Left colon (tissue), 2 donors: ENCODE data around the gene MEIKIN. TPM values are rescaled to one million over a fixed set of nuclear protein-coding genes. Genes with fewer than 3 reads are reported as not detected.
A peak's percentile ranks its signal among the peaks of the same experiment; 100 is the strongest.

Experiments
- ATAC-seq: fragments of 200-7000 bp; cut with Tn5 transposase; one replicate; pipeline ENCODE4 v1.9.1; 2020; ENCODE audit warnings: mild to moderate bottlenecking, moderate library complexity
- DNase-seq, 2 donors: peaks; one replicate each; pipeline ENCODE4 v3.0.0-alpha.2; 2020
- intact Hi-C, 2 donors: fragments of 100-400 bp; cut with DNase I in 1 of 2; cut with micrococcal nuclease in 1 of 2; formaldehyde crosslinking; loops; one replicate each; pipeline versions ENCODE4 v1.11.2 to v1.14.0; 2022; cut with DNase I, micrococcal nuclease
- long read RNA-seq: library from polyadenylated mRNA; unstranded; transcript quantifications from one replicate; pipeline ENCODE4 v2.0.0, GENCODE V29; 2021
- total RNA-seq, 2 donors: library from RNA; stranded (reverse); fragmentation: NEBNext Ultra II Directional; extraction: Animal tissue kit (Norgen Biotek cat#: 25700); gene quantifications; one replicate each; pipeline ENCODE4 v1.2.1, GENCODE V29; 2021
- donor health status: DM: no; HTN: no; CAD: no.
- donor health status: DM: yes; HTN: yes; CAD: no.

Gene MEIKIN, protein sequence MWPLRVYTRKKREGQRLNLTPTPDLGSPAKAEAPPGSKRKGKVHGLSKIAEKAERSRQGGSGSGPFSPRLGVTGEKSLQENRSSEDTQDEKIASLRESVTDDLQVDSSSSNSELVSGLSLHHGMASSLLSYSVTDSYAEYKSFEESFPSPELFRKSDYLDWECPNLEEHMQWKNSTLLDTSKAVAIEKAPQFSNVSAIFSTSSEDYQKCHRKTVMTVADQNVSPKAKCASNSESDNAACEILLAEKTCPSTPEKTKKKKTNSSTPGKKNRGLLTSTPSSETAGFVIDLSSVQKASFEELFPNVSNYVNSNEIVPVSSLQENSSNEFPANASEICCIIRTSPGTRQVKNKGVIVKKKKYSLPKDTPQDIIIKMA
- not detected for total RNA-seq
- long read RNA-seq = 0 reads

DNA sequence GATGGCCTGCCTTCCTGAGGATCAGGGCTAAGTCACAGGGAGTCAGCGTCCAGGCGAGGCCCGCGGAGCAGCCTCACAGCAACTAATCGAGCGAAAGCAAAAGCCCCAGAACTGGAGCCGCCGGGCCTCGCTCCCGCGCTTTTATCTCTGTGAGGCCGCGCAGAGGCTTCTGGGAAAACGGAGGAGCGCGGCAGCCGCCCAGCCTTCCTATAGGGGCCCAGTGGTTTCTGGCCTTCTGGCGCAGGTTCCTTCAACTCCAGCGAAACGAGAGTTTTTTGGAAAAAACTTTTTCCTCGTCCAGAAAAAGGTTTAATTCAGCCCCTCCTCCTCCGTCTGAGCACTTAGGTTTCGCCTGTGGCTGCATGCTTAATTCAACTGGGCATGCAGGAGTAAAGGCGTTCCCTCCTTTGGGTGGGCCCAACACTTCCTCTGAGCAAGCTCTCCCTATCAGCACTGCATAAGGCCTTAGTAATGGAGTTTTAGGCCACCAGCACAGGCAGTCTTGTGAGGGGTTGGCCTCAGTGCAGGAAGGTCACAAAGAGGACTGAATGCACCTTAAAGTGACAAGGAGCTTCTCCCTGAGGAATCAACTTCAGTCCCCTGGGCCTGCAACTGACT, at the start of gene MEIKIN:
Gene MEIKIN (minus strand): TSS at position 113 of the 618 bp plus-strand sequence. CDS start 158 bp downstream, outside the sequence.
- DNase-seq (no peak), ATAC-seq (no peak)
- intact Hi-C loops = no loop called here

DNA sequence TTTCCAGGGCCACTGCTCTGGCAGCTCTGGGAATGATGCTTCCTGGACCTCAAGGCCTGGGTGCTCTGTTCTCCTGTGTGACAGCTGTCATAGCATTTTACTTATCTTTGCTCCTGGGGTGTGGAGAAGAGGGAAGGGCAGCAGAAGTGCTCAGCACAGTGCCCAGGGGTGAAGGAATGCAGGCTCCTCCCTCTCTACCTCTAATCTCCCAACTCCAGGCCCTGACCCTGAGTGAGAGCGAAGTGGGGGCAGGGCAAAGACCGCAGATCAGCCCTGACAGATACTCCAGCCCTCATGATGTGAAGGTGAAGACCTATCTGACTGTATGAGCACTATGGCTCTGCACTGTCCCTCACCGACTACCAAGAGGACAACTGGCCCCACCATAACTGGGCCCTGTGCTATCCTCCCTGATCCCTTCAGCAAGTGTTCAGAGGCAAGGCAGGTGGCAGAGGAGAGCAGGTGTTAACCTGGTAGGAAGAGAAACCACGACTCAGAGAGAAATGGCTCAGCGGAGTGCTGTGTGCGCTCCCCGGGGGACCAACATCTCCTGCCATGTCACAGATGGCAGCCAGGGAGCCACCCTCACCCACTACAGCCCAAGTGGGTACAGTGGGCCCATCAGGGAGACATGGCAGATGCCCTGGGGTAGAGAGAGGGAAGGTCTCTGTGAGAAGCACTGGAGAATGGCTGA, 49.2 kb upstream of the MEIKIN start:
- ATAC-seq = no peak
- DNase-seq = no peak
- intact Hi-C loops = no loop called here

DNA sequence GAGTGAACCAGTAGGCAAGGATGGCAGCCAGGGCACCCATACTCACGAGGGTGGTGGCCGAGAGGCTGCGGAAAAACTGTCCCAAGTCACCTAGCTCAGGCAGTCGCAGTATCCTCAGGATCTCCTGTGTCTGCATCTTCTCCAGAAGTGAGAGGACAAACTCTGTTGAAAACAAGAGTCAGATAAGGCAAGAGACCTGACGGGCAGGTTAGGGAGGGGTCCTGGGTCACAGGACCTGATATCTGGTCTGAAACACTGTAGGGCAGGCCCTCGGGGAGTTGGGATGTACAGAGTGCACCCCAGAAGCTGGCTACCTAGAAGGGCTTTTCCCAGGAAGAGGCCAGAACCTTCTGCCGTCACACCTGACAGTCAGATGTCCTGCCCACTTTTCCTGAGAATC, 48.6 kb upstream of the MEIKIN start:
- intact Hi-C loops = no loop called here
- peak in 1 of 2 donors; percentile 16 for DNase-seq
- ATAC-seq = no peak

DNA sequence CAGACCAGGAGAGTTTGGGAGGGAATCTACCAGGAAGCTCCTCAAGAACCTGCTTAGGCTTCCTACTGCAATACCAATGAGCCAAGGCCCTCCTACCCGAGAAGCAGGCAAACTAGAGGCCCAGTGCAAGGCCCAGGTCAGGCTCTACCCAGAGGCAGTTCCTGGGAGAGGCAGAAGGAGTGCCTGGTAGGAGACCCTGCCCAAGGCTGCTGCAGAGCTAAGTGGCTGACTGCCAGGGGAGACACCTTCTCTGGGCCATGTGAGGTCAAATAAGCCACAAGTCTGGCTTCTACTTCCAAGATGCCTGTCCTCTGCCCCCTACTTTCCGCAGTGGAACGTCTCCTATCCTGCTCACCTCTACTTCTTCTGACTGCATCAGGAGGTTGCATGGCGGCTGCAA, 48.2 kb upstream of the MEIKIN start:
- ATAC-seq (no peak), DNase-seq (peak in 1 of 2 donors; percentile 15)
- intact Hi-C loops = no loop called here

DNA sequence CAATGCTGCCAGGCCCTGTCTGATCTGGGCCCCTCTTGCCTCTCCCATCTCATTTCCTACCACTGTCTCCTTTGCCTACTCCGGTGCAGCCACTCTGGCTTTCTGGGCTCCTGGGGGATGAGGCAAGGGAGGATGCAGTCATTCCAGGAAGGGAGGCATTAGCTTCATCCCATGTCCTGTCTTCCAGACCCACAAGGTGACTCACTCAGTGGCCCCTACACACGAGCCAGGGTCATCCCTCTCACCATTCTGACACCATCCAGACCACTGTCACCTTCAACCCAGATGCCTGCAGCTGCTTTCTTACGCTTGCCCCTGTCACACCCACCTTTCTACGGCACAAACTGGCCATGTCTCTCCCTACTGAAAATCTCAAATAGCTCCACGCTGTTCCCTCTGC, 46.9 kb upstream of the MEIKIN start:
- DNase-seq (no peak), ATAC-seq (no peak)
- intact Hi-C loops = no loop called here

DNA sequence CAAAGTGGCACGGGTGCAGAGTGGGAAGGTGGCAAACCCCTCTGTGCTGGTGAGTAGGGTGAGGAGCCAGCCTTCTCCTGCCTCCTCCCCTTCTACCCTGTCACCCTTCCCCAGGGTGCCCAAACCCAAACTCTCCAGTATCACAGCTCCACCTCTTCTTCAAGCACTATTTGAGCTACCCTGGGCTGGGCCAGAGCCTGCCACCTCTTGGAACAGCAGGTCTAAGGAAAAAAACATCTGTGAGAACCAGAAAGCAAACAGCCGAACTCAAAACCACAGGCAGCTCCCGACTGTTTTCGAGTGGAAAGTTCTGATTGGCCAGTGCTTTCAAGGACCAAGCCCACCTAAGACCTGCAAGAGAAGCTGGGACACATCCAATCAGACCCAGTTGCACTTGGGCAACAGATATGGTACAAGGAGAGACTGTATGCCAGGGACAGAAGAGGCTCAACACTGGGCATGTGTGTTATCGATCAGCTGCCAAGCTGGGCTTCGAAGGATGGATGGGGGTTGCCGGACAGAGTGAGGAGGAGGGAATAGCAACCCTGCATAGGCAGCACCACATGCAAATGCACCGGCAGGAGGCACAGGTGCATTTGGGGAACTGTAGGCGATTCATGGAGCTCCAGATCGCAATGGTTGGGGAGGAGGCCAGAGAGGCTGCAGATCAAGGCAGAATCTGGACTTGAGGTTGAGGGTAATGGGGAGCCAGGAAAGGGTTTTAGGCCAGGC, 46.3 kb upstream of the MEIKIN start:
- no peak for ATAC-seq
- intact Hi-C loops = no loop called here

DNA sequence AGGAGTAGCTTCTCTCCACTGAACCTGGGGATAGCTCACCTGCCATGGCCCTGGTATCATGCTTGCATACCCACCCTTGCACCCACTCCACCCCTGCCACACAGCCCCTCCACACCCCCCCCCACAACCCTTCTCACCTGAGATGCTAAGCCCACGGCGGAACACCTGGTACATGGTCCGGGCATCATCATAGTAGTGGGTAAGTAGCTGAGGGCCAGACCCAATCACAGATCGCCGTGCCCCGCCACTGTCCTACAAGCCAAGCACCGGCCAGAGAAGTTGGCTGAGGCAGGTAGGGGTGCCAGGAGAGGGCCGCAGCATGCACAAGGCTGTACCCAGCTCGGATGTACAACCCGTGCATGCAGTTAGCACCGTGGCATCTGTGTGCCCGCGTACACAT, 45.3 kb upstream of the MEIKIN start:
- ATAC-seq (no peak), DNase-seq (peak in 1 of 2 donors; percentile 12)
- intact Hi-C loops = no loop called here

More for the DNA sequence above, 46.3 kb upstream of the MEIKIN start:
- peak in 1 of 2 donors; percentile 10 for DNase-seq

DNA sequence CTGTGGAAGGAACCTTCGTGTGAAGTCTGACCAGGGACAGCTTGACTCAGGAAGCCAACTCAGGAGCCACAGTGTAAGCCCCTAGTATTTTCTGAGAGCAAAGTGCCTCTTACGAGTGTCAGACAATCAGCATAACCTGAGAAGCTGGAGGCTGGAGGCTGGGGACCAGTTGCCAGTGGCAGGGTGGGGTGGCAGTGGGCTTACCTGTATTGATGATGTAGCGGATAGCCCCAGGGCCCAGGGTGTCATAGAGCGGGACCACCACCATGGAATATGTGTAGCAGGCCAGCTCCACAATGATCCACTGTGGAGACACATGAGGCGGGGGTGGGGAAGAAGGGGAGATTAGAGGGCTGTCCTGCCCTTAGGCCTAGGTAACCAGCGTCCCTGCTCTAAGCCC, 43.1 kb upstream of the MEIKIN start:
- intact Hi-C loops = no loop called here
- DNase-seq = no peak

DNA sequence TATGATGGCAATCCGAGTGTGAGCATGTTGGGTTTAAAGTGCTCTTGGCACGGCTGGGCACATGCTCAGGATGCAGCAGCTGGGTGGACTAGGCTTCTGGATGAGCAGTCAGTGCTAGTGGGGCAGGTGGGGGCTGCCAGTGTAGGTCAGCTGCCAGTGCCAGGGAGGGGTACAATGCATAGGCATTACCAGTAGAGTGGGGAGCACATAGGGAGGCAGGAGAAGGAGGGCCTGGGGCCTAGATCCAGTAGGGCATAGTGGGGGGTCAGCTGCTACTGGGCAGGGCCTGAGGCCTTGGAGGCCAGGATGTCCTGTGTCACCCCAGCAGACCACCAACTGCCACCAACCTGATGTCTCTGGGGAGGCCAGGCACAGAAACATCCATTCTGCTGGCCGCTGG, 41.8 kb upstream of the MEIKIN start:
- intact Hi-C loops = no loop called here
- DNase-seq = no peak
- no peak for ATAC-seq

More for the DNA sequence above, 43.1 kb upstream of the MEIKIN start:
- ATAC-seq = no peak

DNA sequence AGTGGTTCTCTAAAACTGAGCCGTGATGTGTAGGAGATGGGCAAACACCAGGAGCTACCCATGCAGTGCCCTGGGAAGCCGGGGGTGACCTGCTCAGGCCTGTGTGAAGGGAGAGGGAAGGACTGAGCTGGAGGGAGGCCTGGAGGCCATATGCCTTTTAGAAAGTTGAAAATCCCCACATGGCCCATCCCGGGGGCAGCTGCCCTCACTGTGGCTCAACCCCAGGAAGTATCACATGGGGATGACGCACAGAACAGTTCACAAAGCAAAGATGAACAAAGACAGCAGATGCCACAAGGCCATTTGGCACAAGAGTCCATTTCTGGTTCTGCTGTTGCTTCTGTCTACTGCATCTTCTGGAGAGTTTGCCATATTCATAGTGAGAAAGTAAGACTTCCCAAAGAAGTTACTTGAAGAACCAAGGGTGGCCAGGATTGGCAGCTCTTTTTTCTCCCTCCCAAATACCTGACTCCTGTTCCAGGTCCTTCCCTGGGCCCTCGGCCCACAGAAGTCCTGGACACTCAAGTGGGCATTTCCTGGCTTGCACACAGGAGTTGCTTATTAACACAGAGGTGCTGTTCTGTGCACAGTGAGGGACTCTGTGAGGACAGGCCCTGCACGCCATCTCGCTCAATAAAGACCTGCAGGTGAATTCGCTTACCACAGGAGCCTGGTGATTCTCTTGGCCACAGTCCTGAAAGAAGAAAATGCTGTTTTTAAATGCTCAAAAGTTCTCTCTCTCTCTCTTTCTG, 40.9 kb upstream of the MEIKIN start:
- ATAC-seq (no peak), DNase-seq (peak in 1 of 2 donors; percentile 9)
- intact Hi-C loops = no loop called here

DNA sequence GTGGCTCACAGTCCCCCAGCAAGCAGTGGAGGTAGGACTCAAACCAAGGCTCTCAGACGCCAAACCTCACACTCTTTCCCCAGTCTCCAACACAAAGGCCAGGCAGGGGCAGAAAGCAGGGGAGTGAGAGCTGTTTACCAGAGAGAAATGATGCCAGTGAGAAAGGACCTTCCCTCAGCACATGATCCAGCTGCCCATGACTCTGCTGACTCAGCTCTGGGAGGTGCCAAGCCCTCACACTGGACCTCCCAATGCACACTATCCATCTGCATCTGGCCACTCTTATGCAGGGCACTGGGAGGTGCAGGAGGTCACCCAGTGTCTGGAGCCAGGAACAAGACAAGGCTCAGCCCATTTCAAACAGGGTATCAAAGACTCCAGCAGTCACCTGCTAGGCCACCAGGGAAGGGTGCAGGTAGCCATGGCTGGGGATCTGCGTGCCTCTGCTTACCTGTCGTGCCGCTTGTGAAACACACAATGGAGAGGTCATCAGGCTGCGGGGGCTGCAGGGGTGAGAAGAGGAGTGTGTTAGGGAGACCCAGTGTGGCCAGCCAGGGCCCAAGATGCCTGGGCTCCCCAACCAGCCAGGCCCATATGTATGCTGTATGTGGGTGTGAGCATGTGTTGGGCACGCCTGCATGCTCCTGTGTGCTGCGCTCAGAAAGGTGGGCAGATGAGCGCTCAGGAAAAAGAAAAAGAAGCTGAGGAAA, 39.6 kb upstream of the MEIKIN start:
- intact Hi-C loops = no loop called here
- ATAC-seq (no peak), DNase-seq (peak in 1 of 2 donors; percentile 16)

DNA sequence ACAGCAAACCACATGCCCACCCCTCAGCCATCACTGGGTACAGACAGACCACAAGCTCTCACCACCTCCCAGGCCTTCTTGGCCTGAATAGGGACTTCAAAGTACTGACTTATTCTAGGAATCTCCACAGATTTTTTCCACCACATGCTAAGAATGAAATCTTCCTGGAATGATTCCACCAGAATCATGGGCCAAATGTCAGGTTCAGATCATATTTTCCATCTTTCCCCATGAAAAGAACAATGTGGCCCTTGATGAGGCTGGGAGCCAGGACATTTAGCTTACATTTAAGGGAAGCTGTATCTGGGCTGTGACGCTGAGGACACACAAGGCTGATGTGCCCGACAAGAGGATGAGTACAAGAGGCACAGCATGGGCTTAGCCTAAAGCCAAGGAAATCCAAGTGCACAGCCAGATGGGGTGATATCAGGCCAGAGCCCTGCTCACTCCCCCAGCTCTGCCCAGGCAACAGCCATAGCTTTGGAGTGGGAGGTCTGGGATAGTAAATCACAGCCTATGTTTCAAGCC, 37.8 kb upstream of the MEIKIN start:
- DNase-seq (peak in 1 of 2 donors; percentile 4), ATAC-seq (no peak)
- intact Hi-C loops = no loop called here

DNA sequence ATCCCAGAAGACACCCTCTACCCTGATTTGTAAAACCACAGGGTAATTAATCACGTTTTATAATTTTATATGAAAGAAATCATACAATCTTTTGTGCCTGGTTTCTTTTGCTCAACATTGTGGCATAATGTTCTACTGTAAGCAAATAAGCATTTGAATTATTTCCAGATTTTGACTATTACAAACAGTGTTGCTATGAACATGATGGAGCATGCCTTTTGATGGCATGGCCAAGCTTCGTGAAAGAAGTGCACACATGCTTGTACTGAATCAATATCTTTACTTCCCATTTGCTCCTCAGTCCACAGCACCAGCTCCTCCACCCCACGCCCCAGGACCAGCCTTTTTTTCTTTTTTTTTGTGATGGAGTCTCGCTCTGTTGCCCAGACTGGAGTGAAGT, 36.1 kb upstream of the MEIKIN start:
- DNase-seq (no peak), ATAC-seq (no peak)
- intact Hi-C loops = no loop called here

DNA sequence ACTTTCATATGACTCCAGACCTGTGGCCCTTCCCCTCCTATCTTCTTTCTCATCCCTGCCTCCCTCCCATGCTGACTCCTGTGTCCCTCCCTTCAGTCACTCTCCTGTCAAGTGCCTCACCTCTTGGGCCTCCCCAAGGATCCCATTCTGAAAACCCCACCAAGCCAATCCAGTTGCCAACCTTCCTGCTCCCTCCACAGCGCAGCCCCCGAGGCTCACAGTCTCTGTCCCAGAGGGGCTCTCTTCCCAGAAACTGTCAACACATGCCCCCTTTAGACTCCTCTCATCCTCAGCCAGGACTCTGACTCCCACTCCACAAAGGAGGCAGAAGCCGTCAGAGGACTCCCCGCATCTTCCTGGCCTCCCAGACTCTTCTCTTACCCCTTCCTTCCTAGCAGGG, 35.2 kb upstream of the MEIKIN start:
- ATAC-seq = no peak
- no peak for DNase-seq
- intact Hi-C loops = no loop called here

DNA sequence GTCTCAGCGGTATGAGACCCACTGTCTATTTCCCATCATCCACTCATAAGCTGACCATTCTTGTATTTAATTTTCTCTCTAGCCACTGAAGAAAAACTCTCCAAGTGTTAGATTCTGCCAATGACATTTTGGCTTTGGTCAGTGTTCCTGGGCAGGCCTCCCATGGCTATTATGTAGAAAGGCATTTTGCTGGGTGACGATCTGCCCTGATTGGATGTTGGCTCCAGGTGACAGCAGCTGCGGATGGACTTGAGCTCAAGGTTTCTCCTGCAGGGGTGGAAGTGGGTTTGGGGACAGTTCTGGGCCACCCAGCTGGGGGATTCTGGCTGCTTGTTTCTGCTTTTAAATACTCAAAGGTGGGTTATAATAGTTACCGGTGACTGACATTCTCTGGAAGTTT, 34.4 kb upstream of the MEIKIN start:
- ATAC-seq (no peak), DNase-seq (no peak)
- intact Hi-C loops = no loop called here

DNA sequence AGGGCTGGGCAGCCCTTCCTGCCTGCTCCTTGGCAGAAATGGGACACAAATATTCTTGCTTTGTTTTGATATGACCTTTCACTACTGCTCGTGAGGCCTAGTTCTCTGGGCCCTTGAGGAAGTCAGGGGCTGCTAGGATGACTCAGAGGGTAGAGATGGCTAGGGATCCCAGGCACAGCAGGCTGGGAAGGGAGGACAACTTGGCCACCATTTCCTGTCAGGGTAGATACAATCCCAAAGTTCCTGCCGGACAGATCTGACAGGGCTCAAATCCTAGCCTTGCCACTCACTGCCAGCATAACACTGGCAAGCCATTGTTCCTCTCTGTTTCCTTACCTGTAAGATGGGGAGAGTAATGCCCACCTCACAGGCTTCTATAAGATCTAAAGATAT, 31.7 kb upstream of the MEIKIN start:
- ATAC-seq = no peak
- DNase-seq = no peak
- intact Hi-C loops = no loop called here

DNA sequence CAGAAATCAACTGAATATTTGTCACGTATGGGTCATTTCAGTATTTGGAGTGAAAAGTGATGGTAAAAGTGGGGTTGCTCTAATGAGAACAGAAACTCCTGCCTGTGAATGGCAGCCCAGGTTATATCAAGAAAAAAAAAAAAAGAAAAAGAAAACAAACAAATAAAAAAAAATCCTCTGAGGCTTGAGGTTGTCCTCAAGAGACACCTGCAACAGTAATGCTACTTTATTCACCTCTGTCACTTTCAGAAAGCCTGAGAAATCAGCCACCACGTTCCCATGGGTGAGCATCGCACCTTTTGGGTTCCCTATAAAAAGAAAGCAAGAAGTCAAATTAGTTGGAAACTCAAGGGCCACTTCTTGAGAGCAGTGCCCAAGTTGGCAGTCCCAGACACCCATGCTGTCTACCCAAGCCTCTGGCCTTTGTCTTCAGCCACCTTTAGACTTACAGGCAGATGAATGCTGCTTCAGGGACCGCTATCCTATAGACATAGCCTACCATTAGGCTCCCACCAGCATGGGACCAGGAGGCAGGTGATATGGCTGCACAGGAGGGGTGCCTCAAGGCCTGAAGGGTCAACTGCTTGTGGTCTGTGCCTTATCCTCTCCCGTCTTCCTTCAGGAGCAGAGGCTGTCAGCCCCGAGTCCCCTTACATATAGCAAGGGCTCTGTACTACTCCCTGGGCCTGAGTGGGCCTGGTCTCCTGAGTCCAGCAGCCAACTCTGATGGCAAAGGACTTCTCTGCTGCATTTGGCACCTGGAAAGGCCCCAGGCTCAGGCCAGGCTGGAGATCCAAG, 31.1 kb upstream of the MEIKIN start:
- no peak for DNase-seq
- intact Hi-C loops = no loop called here
- ATAC-seq = no peak
